HCT116 (cell line): ENCODE results near the gene MXRA7. TPM values are rescaled to one million over a fixed set of nuclear protein-coding genes. Genes with fewer than 3 reads are reported as not detected.

Source experiments
- ATAC-seq: fragments of 200-7000 bp; cut with Tn5 transposase; 2 replicates; pipeline ENCODE4 v1.9.1; 2020; ENCODE audit warnings: mild to moderate bottlenecking, moderate library complexity
- BruUV-seq: library from RNA; stranded (reverse); fragments of 400-500 nt; replicated peaks from 2 replicates; lab custom pipeline; 2021; lab: Mats Ljungman, UMichigan
- CTCF ChIA-PET: fragments of 300-600 bp; sonication (Branson Sonifier 250); formaldehyde crosslinking; loops from one replicate; lab custom pipeline; 2021; ENCODE audit warnings: antibody characterized with exemption; lab: Charles Lee
- POLR2A ChIA-PET: fragments of 300-600, 350-600 bp; sonication (Branson Sonifier 250); formaldehyde crosslinking; loops from one replicate; lab custom pipeline; 2021; ENCODE audit warnings: antibody characterized with exemption; lab: Charles Lee
- RAD21 ChIA-PET, 2 experiments: fragments of 300-600 bp; sonication (Branson Sonifier 250); formaldehyde crosslinking; loops; one replicate each; lab custom pipeline; 2023; ENCODE audit warnings: low total read pairs in 2 of 2; ENCODE audit not compliant: uncharacterized antibody in 2 of 2, unreplicated experiment in 2 of 2, low non-redundant PET in 1 of 2; lab: Charles Lee
- DNase-seq: peaks from one replicate; pipeline ENCODE4 v3.0.0-alpha.2; 2010; ENCODE audit warnings: low read depth, low spot score
- H2AFZ ChIP-seq: fragments of 200-600 bp; shearing (Covaris generic), sonication (generic); 2 replicates; pipeline ENCODE4 v1.6.1; 2017; ENCODE audit warnings: low read depth, mixed run types, mixed read lengths, antibody characterized with exemption, low read length; ENCODE audit not compliant: poor library complexity, severe bottlenecking
- H3K27ac ChIP-seq: 2 replicates; pipeline ENCODE4 v1.5.1; 2012; ENCODE audit warnings: low read depth, low read length
- H3K27me3 ChIP-seq: fragments of 200-600 bp; sonication (generic); 2 replicates; pipeline ENCODE4 v1.6.1; 2016; ENCODE audit warnings: mixed run types, low read length, mixed read lengths; ENCODE audit not compliant: insufficient read depth
- H3K36me3 ChIP-seq, 2 experiments: fragments of 200-500 bp in 1 of 2; fragments of 200-600 bp in 1 of 2; sonication (Bioruptor generic) in 1 of 2; sonication (generic) in 1 of 2; 2 replicates each; pipeline versions ENCODE4 v1.5.1 to v1.6.1; 2014 to 2016; ENCODE audit warnings: low read length in 2 of 2, inconsistent platforms in 1 of 2, mixed read lengths in 1 of 2, mixed run types in 1 of 2; ENCODE audit not compliant: insufficient read depth in 2 of 2, control insufficient read depth in 1 of 2
- H3K4me1 ChIP-seq, 2 experiments: fragments of 200-600 bp in 1 of 2; sonication (generic) in 1 of 2; 2 replicates each; pipeline versions ENCODE4 v1.5.1 to v1.6.1; 2012 to 2017; ENCODE audit warnings: low read length in 2 of 2, inconsistent platforms in 1 of 2, mild to moderate bottlenecking in 1 of 2, mixed read lengths in 1 of 2, mixed run types in 1 of 2, moderate library complexity in 1 of 2; ENCODE audit not compliant: insufficient read depth in 2 of 2, control insufficient read depth in 1 of 2
- H3K4me2 ChIP-seq: fragments of 200-600 bp; sonication (generic); 2 replicates; pipeline ENCODE4 v1.6.1; 2017; ENCODE audit warnings: mixed run types, low read length, mixed read lengths
- H3K4me3 ChIP-seq, 2 experiments: fragments of 200-600 bp in 1 of 2; sonication (generic) in 1 of 2; replicated peaks in 1 of 2; 2 replicates each; pipeline ENCODE4 v1.5.1; 2011 to 2016; ENCODE audit warnings: low read length in 2 of 2, control low read depth in 1 of 2, low read depth in 1 of 2, mild to moderate bottlenecking in 1 of 2, mixed read lengths in 1 of 2, mixed run types in 1 of 2
- H3K79me2 ChIP-seq: fragments of 200-600 bp; sonication (generic); 2 replicates; pipeline ENCODE4 v1.6.1; 2017; ENCODE audit warnings: mild to moderate bottlenecking, mixed run types, low read length, moderate library complexity, mixed read lengths; ENCODE audit not compliant: insufficient read depth
- H3K9ac ChIP-seq: fragments of 200-600 bp; sonication (generic); 2 replicates; pipeline ENCODE4 v1.6.1; 2016; ENCODE audit warnings: low read length, mixed read lengths
- H3K9me2 ChIP-seq: fragments of 200-600 bp; sonication (generic), shearing (Covaris generic); 2 replicates; pipeline ENCODE4 v1.6.1; 2017; ENCODE audit warnings: mixed run types, mild to moderate bottlenecking, moderate library complexity; ENCODE audit not compliant: insufficient read depth
- H3K9me3 ChIP-seq, 2 experiments: fragments of 200-500 bp in 1 of 2; fragments of 200-600 bp in 1 of 2; sonication (Bioruptor generic) in 1 of 2; sonication (generic) in 1 of 2; 2 replicates each; pipeline ENCODE4 v1.6.1; 2014 to 2017; ENCODE audit warnings: low read length in 2 of 2, mixed read lengths in 2 of 2, inconsistent platforms in 1 of 2, low read depth in 1 of 2, mild to moderate bottlenecking in 1 of 2, mixed run types in 1 of 2, moderate library complexity in 1 of 2; ENCODE audit not compliant: control insufficient read depth in 1 of 2, insufficient read depth in 1 of 2
- H4K20me1 ChIP-seq: fragments of 200-600 bp; sonication (generic), shearing (Covaris generic); 2 replicates; pipeline ENCODE4 v1.6.1; 2017; ENCODE audit warnings: mixed run types, mild to moderate bottlenecking, moderate library complexity; ENCODE audit not compliant: insufficient read depth
- POLR2A ChIP-seq: IDR thresholded peaks from 2 replicates; pipeline ENCODE4 v1.7.0; 2011; ENCODE audit warnings: borderline replicate concordance; ENCODE audit not compliant: insufficient read depth, insufficient read length; ENCODE audit errors: extremely low read depth
- RAD21 ChIP-seq: IDR thresholded peaks from 2 replicates; pipeline ENCODE4 v1.6.1; 2012; ENCODE audit warnings: low read depth, mild to moderate bottlenecking
- SRF ChIP-seq: IDR thresholded peaks from 2 replicates; pipeline ENCODE4 v1.6.1; 2012; ENCODE audit warnings: low read depth
- ZNF274 ChIP-seq: fragments of 200-500 bp; sonication (Bioruptor generic); IDR thresholded peaks from 2 replicates; pipeline ENCODE4 v1.6.1; 2014; ENCODE audit warnings: mild to moderate bottlenecking, low read depth, low read length, inconsistent platforms
- intact Hi-C: fragments of 100-400 bp; cut with micrococcal nuclease; formaldehyde crosslinking; loops from 2 replicates; pipeline ENCODE4 v1.10.0; 2022
- total RNA-seq: library from RNA; stranded (reverse); gene quantifications from one replicate; pipeline ENCODE4 v1.2.1, GENCODE V29; 2021; ENCODE audit not compliant: unreplicated experiment

The MXRA7 gene
- total RNA-seq, 1 experiment from 2014 or later = 57.1 TPM

DNA sequence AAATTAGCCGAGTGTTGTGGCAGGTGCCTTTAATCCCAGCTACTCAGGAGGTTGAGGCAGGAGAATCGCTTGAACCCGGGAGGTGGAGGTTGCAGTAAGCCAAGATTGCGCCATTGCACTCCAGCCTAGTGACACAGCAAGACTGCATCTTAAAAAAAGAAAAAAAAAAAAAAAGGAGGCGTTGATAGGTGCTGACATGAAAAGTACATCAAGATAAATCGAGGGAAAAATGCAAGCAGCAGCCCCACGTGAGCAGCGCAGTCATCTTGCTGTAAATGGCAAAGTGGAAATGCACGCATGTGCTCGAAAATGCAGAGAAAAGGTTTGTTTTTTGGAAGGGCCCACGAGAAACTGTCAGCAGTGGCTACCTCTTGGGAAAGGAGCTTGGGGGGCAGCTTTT, 20.9 kb downstream of the MXRA7 start:
- no peak overlapping the region for H3K4me3 ChIP-seq
- H3K27ac ChIP-seq = no peak overlapping the region
- H3K36me3 ChIP-seq = no peaks in the 10 kb centered on the region
- intact Hi-C loops = no loop called here
- no TSS peak for BruUV-seq
- no peaks in the 10 kb centered on the region for H3K9me2 ChIP-seq
- no peak for DNase-seq
- ChIA-PET RAD21 (no interaction called here), POLR2A (interaction anchor here (1.2 kb wide), 1 partner anchor 18 kb away, joined by 4 read pairs; no protein-coding TSS in a partner anchor), CTCF (interaction anchor here (2.0 kb wide), 1 partner anchor 9 kb away, joined by 10 read pairs; no protein-coding TSS in a partner anchor)
- H3K79me2 ChIP-seq = no peaks in the 10 kb centered on the region
- no peak overlapping the region for H3K9ac ChIP-seq
- H4K20me1 ChIP-seq = no peaks in the 10 kb centered on the region
- no peak overlapping the region for H2AFZ ChIP-seq
- ATAC-seq = no peak
- H3K4me2 ChIP-seq = no peak overlapping the region
- no peaks in the 10 kb centered on the region for H3K9me3 ChIP-seq
- H3K27me3 ChIP-seq = no peaks in the 10 kb centered on the region
- no peak for TF ChIP-seq POLR2A
- no peak for TF ChIP-seq SRF
- TF ChIP-seq, all 23 proteins: peak for 0
- peaks cover 22 to 24% of the 10 kb centered on the region in 2 experiments for H3K4me1 ChIP-seq

DNA sequence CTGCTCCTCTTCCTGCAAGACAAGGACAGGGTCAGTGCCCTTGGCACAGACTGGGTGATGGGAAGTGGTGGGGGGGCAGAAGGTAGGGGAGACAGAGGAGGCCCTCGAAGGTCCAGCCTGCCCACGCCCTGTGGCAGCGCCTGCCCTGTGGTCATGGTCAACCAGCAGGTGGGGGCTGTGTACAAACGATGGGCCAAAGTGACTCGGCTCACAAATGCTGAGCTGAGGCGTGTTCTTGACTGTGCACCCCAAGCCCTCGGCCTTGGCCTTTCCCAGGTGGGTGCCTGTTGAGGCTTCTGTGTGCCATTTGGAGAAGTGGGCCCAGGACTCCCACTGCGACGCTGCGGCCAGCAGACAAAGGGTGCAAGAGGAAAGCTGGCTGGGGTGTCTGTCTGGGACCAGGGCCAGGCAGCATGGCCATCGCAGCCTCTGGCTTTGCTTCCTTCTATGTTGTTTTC, 22.6 kb downstream of the MXRA7 start:
- Histone ChIP-seq H3K27me3 (no peaks in the 10 kb centered on the region), H3K36me3 (0 out of 4 replicates have a peak, but pooled peaks cover 0 to 2% of the 10 kb centered on the region in 2 experiments), H3K4me1 (peaks cover 22 to 24% of the 10 kb centered on the region in 2 experiments), H3K9me2 (no peaks in the 10 kb centered on the region), H3K4me2 (peak overlapping the region; percentile 81), H3K9ac (peak overlapping the region; percentile 39), H3K27ac (peak overlapping the region; percentile 62), H3K9me3 (no peaks in the 10 kb centered on the region), H3K79me2 (no peaks in the 10 kb centered on the region), H2AFZ (no peak overlapping the region), H3K4me3 (peak overlapping the region; percentile 22 to 44), H4K20me1 (no peaks in the 10 kb centered on the region)
- TF ChIP-seq ZNF274 (no peak), RAD21 (0 out of 2 replicates have a peak, but pooled peaks have one; percentile 44)
- ATAC-seq (peak; percentile 74), DNase-seq (no peak)
- RAD21 ChIA-PET = no interaction called here
- intact Hi-C loops = no loop called here
- CTCF ChIA-PET = interaction anchor here (0.6 to 1.2 kb wide), 2 partner anchors 64 to 489 kb away, joined by 3 to 4 read pairs; no protein-coding TSS in a partner anchor
- BruUV-seq = no TSS peak
- POLR2A ChIA-PET = interaction anchor here (1.2 kb wide), 1 partner anchor 17 kb away, joined by 4 read pairs; no protein-coding TSS in a partner anchor
